OCI-LY1 (cell line): ENCODE measurements around the gene ACSS1.

Experiments used
- H2AFZ ChIP-seq: fragments of 200-600 bp; sonication (generic), shearing (Covaris generic); 2 replicates; pipeline ENCODE4 v1.6.0; 2014; ENCODE audit warnings: antibody characterized with exemption, mild to moderate bottlenecking, low read length
- H3F3A ChIP-seq: fragments of 200-600 bp; sonication (generic), shearing (Covaris generic); 2 replicates; pipeline ENCODE4 v1.6.0; 2014; ENCODE audit warnings: mild to moderate bottlenecking, antibody characterized with exemption, low read length, moderate library complexity; ENCODE audit not compliant: insufficient read depth
- H3K27ac ChIP-seq: fragments of 200-600 bp; sonication (generic); 2 replicates; pipeline ENCODE4 v1.5.1; 2014; ENCODE audit warnings: low read length, mixed run types, mild to moderate bottlenecking, low read depth; ENCODE audit not compliant: poor library complexity, severe bottlenecking
- H3K27me3 ChIP-seq: fragments of 200-600 bp; sonication (generic); 2 replicates; pipeline ENCODE4 v1.6.0; 2014; ENCODE audit warnings: antibody characterized with exemption, mild to moderate bottlenecking, low read length, moderate library complexity; ENCODE audit not compliant: insufficient read depth
- H3K36me3 ChIP-seq: fragments of 200-600 bp; sonication (generic); 2 replicates; pipeline ENCODE4 v1.6.1; 2014; ENCODE audit warnings: mild to moderate bottlenecking, antibody characterized with exemption, low read length, moderate library complexity, mixed read lengths; ENCODE audit not compliant: insufficient read depth
- H3K4me1 ChIP-seq: fragments of 200-600 bp; sonication (generic); 2 replicates; pipeline ENCODE4 v1.5.1; 2014; ENCODE audit warnings: mild to moderate bottlenecking, low read length, moderate library complexity; ENCODE audit not compliant: insufficient read depth, severe bottlenecking
- H3K4me2 ChIP-seq: fragments of 200-600 bp; sonication (generic), shearing (Covaris generic); 2 replicates; pipeline ENCODE4 v1.6.1; 2014; ENCODE audit warnings: low read length
- H3K4me3 ChIP-seq: fragments of 200-600 bp; sonication (generic); 2 replicates; pipeline ENCODE4 v1.5.1; 2014; ENCODE audit warnings: low read length, low read depth, mild to moderate bottlenecking, mixed read lengths; ENCODE audit not compliant: poor library complexity, severe bottlenecking
- H3K79me2 ChIP-seq: fragments of 200-600 bp; shearing (Covaris generic); 2 replicates; pipeline ENCODE4 v1.6.1; 2016; ENCODE audit warnings: mixed run types, low read length, mixed read lengths; ENCODE audit not compliant: insufficient read depth
- H3K9ac ChIP-seq: fragments of 200-600 bp; sonication (generic), shearing (Covaris generic); 2 replicates; pipeline ENCODE4 v1.6.1; 2014; ENCODE audit warnings: mild to moderate bottlenecking, low read length, mixed read lengths
- H3K9me2 ChIP-seq: fragments of 200-600 bp; sonication (generic), shearing (Covaris generic); 2 replicates; pipeline ENCODE4 v1.6.1; 2014; ENCODE audit warnings: low read depth, mild to moderate bottlenecking, low read length, mixed read lengths
- H3K9me3 ChIP-seq: fragments of 200-600 bp; shearing (Covaris generic); 2 replicates; pipeline ENCODE4 v1.6.1; 2014; ENCODE audit warnings: low read length, mixed read lengths
- H4K20me1 ChIP-seq: fragments of 200-600 bp; sonication (generic), shearing (Covaris generic); 2 replicates; pipeline ENCODE4 v1.6.0; 2016; ENCODE audit warnings: mild to moderate bottlenecking, low read length; ENCODE audit not compliant: insufficient read depth
- CTCF ChIP-seq: fragments of 200-600 bp; sonication (generic), shearing (Covaris generic); IDR thresholded peaks from 2 replicates; pipeline ENCODE4 v1.5.1; 2017; ENCODE audit warnings: mild to moderate bottlenecking, antibody characterized with exemption, low read length, moderate library complexity, mixed read lengths
- EZH2 ChIP-seq: fragments of 200-600 bp; sonication (generic), shearing (Covaris generic); IDR thresholded peaks from 2 replicates; pipeline ENCODE4 v1.8.0; 2017; ENCODE audit warnings: borderline replicate concordance, mixed run types, mild to moderate bottlenecking, antibody characterized with exemption, low read length, moderate library complexity, mixed read lengths

ACSS1 gene

GRCh38 chr20:25051386-25052155 is 6.4 kb downstream of the ACSS1 start:
- Histone ChIP-seq H3K27me3 (no peaks in the 10 kb centered on the region), H3K4me2 (no peak overlapping the region)

GRCh38 chr20:25050501-25051350 is 7.2 kb downstream of the ACSS1 start:
- no peaks in the 10 kb centered on the region for H3K79me2 ChIP-seq
- H3K4me1 ChIP-seq: no peaks in the 10 kb centered on the region
- H3K4me3 ChIP-seq: no peak overlapping the region
- H4K20me1 ChIP-seq: no peaks in the 10 kb centered on the region
- H3K27me3 ChIP-seq: no peaks in the 10 kb centered on the region
- H3K9ac ChIP-seq: no peak overlapping the region
- no peaks in the 10 kb centered on the region for H3K36me3 ChIP-seq
- H3F3A ChIP-seq: no peaks in the 10 kb centered on the region
- TF ChIP-seq CTCF (no peak), EZH2 (no peak)
- no peaks in the 10 kb centered on the region for H3K9me3 ChIP-seq
- H3K4me2 ChIP-seq: no peak overlapping the region
- no peak overlapping the region for H3K27ac ChIP-seq
- no peak overlapping the region for H2AFZ ChIP-seq
- no peaks in the 10 kb centered on the region for H3K9me2 ChIP-seq

More at GRCh38 chr20:25051386-25052155, 6.4 kb downstream of the ACSS1 start:
- Histone ChIP-seq H3K27ac (no peak overlapping the region), H3K79me2 (no peaks in the 10 kb centered on the region), H3K4me1 (no peaks in the 10 kb centered on the region), H3K9me3 (no peaks in the 10 kb centered on the region), H3F3A (no peaks in the 10 kb centered on the region), H3K9me2 (no peaks in the 10 kb centered on the region), H3K36me3 (no peaks in the 10 kb centered on the region), H4K20me1 (no peaks in the 10 kb centered on the region), H3K4me3 (no peak overlapping the region), H3K9ac (no peak overlapping the region), H2AFZ (no peak overlapping the region)
- no peak for TF ChIP-seq CTCF
- no peak for TF ChIP-seq EZH2

- Histone ChIP-seq H3K9me2 (no peaks in the 10 kb centered on the region), H3K27ac (no peak overlapping the region), H3K27me3 (no peaks in the 10 kb centered on the region), H3K79me2 (no peaks in the 10 kb centered on the region), H3K9me3 (no peaks in the 10 kb centered on the region), H3F3A (no peaks in the 10 kb centered on the region), H3K4me2 (no peak overlapping the region), H4K20me1 (no peaks in the 10 kb centered on the region), H2AFZ (no peak overlapping the region), H3K36me3 (no peaks in the 10 kb centered on the region), H3K4me1 (no peaks in the 10 kb centered on the region), H3K9ac (no peak overlapping the region), H3K4me3 (no peak overlapping the region)
- no peak for TF ChIP-seq EZH2
- no peak for TF ChIP-seq CTCF
Observed at GRCh38 chr20:25050082-25050481, 7.9 kb downstream of the ACSS1 start.
